GM18873 (cell line): ENCODE measurements around the gene CHL1.
A peak's percentile ranks its signal among the peaks of the same experiment; 100 is the strongest.

Experiments used
- ATAC-seq: cut with Tn5 transposase; IDR thresholded peaks from one replicate; pipeline ENCODE4 v1.9.1; 2021; ENCODE audit warnings: mild to moderate bottlenecking, moderate library complexity, moderate number of reproducible peaks; ENCODE audit not compliant: unreplicated experiment, low FRiP score

CHL1 gene

DNA sequence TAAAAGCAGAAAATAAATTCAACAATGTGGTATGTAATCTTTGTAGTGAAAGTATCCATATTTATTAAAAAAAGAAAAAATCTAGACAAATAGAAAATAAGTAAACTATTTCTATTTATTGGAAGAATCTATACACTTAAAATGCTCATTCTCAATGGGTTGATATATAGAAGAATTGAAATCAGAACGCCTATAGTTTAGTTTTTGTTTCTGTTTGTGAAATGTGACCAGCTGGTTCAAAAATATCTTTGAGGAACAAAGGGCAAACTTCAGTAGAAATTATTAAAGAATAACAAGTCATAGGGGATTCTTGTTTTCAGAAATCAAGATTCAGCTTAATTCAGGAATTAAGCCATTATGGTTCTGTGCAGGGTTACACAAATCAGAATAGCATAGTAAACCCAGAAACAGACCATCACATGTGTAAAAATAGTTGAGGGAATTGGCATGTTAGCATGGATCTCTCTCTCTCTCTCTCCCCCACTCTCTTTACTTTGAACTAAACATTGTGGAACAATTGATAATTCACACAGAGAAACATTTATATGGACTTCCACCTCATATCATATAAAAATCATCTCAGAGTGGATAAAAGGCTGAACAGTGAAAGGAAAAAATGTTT, 134.0 kb downstream of the CHL1 start:
- ATAC-seq, result no peak

DNA sequence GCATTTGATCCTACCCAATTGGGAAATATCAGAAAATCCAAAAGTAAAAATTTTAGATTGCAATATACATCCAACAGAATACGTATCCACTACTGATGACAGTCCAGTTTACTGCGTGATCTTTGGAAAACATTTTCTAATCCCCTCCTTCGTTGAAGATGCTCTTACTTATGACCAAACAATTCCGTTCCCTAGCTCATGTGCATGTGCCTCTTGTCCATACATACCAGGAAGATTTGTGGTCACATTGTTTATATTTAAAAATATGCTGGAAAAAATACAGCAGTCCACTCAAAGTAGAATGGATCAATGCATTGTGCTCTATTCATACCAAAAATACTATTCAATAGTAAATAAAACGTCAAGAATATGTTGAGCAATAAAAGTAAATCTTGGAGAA, 135.3 kb downstream of the CHL1 start:
- no peak for ATAC-seq

- no peak for ATAC-seq
Measured at GRCh38 chr3:332701-333100, 136.1 kb downstream of the CHL1 start.

DNA sequence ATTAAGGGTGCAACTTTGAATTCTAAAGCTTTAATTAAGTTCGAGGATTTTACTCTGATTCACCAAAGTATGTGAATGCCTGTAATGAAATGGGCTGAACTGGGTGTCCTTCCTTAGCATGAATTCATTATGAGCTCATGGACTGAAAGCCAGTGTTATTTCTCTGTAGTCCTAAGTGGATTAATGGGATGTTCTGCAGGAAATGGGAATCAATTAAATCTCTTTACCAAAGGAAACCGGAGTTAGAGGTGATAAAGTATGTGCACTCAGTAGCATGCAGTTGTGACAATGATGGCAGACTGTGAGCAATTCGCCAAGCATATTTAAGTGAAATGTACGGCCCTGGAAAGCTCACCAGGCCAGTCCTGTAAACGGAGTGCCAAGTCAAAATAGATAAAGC, 138.7 kb downstream of the CHL1 start:
- ATAC-seq, result no peak

GRCh38 chr3:339351-339750, 142.8 kb downstream of the CHL1 start:
- no peak for ATAC-seq

DNA sequence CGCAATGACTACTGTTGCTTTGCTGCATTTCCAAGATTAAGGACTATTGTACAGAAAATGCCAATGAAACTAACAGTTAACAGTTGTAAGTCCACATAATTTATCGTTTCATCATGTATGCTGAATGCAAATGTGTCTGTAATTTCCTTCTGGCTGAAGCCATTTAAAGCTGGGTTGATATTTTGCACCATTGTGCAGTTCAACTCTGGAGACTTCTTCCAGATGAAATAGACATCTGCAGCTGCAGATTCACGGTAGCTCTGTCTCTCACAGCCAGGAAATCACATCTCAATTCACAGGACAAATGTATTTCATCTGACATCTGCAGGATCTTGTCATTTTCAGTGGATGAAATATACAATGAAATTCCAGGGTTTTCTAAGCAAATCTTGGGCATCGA, 145.4 kb downstream of the CHL1 start:
- ATAC-seq, result no peak

DNA sequence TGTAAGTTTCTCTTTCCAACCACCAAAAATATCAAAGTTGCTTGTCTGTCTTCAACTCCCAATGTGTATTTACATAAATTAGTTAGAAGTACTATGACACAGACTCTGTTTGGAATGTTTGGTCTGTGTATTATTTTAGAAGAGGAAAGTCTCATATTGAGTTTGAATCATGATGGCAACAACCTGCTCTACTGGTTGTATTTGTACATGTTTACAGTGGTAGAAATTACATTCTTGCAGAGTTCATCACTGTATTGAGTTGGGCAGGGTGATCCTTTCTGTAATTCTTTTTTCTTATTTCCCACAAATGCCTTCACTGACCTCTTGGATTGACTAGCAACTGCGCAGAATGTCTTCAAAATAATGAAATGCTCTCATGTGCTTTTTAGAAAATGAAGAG, 149.6 kb downstream of the CHL1 start:
- no peak for ATAC-seq

GRCh38 chr3:347581-347980, 151.0 kb downstream of the CHL1 start:
- no peak for ATAC-seq

- no peak for ATAC-seq
Measured at GRCh38 chr3:350871-351371, 154.4 kb downstream of the CHL1 start.

DNA sequence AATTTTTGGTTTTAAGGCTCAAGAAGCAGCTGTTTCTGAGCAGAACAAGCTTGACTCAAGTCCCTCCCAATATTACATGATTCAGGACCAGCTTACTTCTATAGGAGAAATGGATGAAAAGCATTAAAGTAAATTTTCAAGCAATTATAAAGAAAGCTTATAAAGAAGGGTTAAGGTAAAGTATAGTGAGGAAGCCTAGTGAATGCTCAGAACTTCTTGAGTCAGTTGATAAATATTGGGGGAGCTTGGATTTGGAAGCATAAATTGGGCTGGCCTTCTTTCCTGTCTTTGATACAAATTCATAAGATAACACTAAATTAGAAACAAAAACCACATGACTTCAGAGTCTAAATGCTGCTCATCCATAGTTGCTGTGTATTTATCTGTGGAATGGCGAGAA, 156.0 kb downstream of the CHL1 start:
- no peak for ATAC-seq

DNA sequence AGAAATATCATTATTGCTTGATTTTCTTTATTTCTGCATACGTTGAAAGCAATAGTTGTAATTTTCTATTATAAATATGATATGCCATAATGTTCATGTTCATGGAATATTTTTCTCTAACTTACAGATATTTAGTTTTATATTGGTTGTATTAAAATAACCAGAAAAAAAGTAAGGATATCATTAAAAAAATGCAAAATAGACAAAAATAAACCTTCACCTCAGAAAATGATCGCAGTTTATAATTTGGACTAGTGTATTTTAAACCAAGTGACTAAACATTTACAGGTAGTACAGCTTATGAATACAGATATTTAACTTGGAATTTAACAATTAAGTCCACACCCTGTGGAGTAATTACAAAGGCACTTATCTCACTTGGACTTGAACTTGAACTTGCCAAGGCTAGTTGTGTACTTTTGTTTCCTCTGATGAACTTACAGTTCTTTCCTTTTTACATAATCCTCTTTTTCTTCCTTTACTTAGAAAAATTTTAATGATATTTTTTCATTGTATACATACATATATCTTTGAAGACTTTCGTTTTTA, 156.7 kb downstream of the CHL1 start:
- ATAC-seq, result no peak

- no peak for ATAC-seq
Measured at GRCh38 chr3:354432-354831, 157.9 kb downstream of the CHL1 start.

DNA sequence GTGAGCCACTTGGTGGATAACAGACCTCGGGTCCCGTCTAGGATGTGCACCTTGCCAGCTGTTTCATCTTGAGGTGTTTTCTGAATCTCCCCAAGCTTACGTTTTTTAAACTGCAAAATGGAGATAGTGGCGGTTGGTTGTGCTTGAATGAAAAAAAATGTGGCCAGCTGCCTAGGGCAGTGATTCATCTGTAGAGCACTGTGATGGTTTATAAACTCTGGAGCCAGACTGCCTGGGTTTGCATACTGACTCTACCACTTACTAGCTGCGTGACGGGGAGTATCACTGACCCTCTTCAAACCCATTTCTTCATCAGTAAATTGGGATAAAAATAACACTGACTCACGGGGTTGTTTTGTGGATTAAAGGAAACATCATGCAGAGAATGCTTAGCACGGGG, 159.1 kb downstream of the CHL1 start:
- ATAC-seq, result peak; percentile 60

DNA sequence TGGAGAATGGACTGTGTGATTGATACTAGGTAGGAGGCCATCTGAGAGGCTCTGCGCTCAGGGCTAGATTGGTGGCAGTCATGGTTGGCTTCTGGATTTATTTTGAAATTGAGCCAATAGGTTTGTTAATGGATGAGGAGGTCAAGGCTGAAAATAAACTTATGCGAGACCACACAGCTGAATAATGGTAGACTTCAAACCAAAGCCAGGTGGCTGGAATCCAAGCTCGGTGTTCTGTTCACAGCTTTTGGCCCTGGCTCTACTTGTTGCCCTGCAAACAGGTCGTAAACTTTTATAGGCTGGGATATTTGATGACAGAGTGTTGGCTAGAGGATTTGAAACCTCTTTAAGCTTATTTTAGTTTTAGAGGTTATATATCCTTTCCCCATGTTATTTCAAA, 160.4 kb downstream of the CHL1 start:
- ATAC-seq, result no peak

- peak; percentile 46 for ATAC-seq
Measured at GRCh38 chr3:359672-360071, 163.1 kb downstream of the CHL1 start.

GRCh38 chr3:362681-363338, 166.2 kb downstream of the CHL1 start:
- no peak for ATAC-seq

DNA sequence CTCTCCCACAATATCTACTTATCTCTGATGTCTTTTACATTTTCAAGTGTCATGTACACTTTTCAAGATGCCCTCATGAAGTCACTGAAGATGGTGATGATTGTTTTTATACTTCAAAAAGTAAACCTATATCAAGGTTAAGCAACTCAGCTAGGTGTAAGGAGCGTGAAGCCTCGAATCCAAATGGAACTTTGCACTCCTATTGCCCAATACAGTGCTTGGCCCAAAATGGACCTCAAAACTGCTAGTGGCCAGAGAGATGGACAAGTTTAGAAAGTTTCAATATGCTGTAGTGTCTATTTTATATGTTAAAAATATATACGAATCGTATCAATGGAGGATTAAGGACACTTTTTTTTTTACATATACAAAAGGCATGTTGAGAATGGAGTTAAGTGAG, 167.7 kb downstream of the CHL1 start:
- no peak for ATAC-seq

DNA sequence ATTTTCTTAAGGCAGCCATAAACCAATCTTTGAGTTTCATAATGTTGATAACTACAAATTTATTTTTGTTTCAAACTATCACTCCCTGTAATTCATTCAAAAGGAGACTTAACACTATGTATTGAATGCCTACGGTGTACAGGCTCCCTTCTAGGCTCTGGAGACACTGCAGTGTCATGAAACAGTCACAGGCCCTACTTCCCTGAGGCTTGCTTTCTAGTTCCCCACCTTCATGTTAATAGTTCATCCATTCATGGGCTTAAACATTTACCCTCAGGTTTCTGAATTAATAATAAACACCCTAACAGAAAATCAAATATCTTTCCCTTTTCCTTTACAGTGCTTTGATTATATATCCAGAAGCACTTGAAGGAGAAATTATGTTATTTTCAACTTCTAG, 168.7 kb downstream of the CHL1 start:
- ATAC-seq, result peak; percentile 84

GRCh38 chr3:366253-366652, 169.7 kb downstream of the CHL1 start:
- peak; percentile 59 for ATAC-seq

GRCh38 chr3:373193-373779, 176.7 kb downstream of the CHL1 start:
- ATAC-seq, result no peak

DNA sequence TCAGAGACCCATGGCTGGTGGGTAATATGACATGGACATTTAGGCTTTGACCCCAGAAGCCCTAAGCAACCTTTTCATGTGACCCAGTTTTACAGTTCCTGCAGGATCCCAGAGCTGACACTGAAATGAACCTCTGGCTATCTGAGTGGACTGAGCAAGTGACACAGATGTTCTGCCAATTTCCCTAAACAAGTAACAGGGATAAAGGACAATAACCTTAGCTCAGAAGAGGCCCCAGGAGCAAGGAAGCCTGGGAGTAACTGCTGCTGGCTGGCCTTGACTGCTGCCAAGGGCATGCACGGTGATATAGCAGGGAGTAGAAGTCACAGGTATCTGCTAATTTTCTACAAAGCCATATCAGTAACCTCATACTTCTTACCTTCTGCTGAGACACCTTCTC, 177.9 kb downstream of the CHL1 start:
- ATAC-seq, result no peak

DNA sequence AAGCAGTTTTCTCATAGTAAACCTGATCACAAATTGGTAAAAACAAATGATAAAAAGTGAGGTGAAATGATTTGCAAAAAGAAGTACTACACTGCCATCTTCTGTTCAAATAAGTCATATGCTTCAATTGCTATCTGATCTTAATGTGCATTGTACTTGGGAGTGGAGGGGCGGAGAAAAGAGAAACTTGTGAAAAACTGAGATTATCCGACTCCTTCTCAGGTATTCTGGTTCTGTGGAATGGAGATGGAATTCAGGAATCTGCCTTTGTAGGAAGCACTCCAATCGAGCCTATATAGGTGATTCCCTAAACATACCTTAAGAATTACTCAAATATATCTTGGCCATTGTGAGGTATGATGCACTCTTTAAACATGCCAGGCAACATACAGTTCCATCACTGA, 180.6 kb downstream of the CHL1 start:
- no peak for ATAC-seq
